PC-3 (cell line): Measurements from ENCODE around the gene UPK1A. TPM values are rescaled to one million over a fixed set of nuclear protein-coding genes. Genes with fewer than 3 reads are reported as not detected.

Experiments
- ATAC-seq: fragments of 200-7000 bp; cut with Tn5 transposase; 2 replicates; pipeline ENCODE4 v1.9.1; 2020; ENCODE audit warnings: mild to moderate bottlenecking, moderate library complexity
- BruUV-seq: library from RNA; stranded (reverse); fragments of 400-500 nt; replicated peaks from 2 replicates; lab custom pipeline; 2021; lab: Mats Ljungman, UMichigan
- CTCF ChIA-PET: fragments of 300-600 bp; sonication (Branson Sonifier 250); formaldehyde crosslinking; loops from one replicate; lab custom pipeline; 2022; ENCODE audit warnings: antibody characterized with exemption; lab: Charles Lee
- POLR2A ChIA-PET: fragments of 300-600 bp; sonication (Branson Sonifier 250); formaldehyde crosslinking; loops from one replicate; lab custom pipeline; 2022; ENCODE audit warnings: antibody characterized with exemption; ENCODE audit not compliant: unreplicated experiment; lab: Charles Lee
- DNase-seq: peaks from one replicate; pipeline ENCODE4 v3.0.0-alpha.2; 2015
- H2AFZ ChIP-seq: fragments of 300-600 bp; sonication (generic); 2 replicates; pipeline ENCODE4 v1.6.0; 2016; ENCODE audit warnings: antibody characterized with exemption, low read length
- H3F3A ChIP-seq: fragments of 300-600 bp; sonication (generic); one replicate; pipeline ENCODE4 v1.6.0; 2017; ENCODE audit warnings: antibody characterized with exemption, low read length, control low read depth, mild to moderate bottlenecking; ENCODE audit not compliant: unreplicated experiment
- H3K27ac ChIP-seq: fragments of 300-600 bp; sonication (generic); 2 replicates; pipeline ENCODE4 v1.5.1; 2016; ENCODE audit warnings: mild to moderate bottlenecking, low read length
- H3K27me3 ChIP-seq: fragments of 300-600 bp; sonication (generic); 2 replicates; pipeline ENCODE4 v1.6.1; 2016; ENCODE audit warnings: low read length, mixed read lengths
- H3K36me3 ChIP-seq: fragments of 300-600 bp; sonication (generic); 2 replicates; pipeline ENCODE4 v1.6.1; 2016; ENCODE audit warnings: low read depth, mixed run types, low read length, mixed read lengths
- H3K4me1 ChIP-seq: fragments of 300-600 bp; sonication (generic); 2 replicates; pipeline ENCODE4 v1.5.1; 2016; ENCODE audit warnings: low read length; ENCODE audit not compliant: insufficient read depth
- H3K4me2 ChIP-seq: fragments of 300-600 bp; sonication (generic); 2 replicates; pipeline ENCODE4 v1.6.0; 2016; ENCODE audit warnings: low read length
- H3K4me3 ChIP-seq: fragments of 300-600 bp; sonication (generic); 2 replicates; pipeline ENCODE4 v1.5.1; 2016; ENCODE audit warnings: mild to moderate bottlenecking, low read length, mixed read lengths
- H3K79me2 ChIP-seq: fragments of 300-600 bp; sonication (generic); 2 replicates; pipeline ENCODE4 v1.6.1; 2017; ENCODE audit warnings: low read length, mixed read lengths
- H3K9ac ChIP-seq: fragments of 300-600 bp; sonication (generic); 2 replicates; pipeline ENCODE4 v1.6.0; 2016; ENCODE audit warnings: mild to moderate bottlenecking, low read length
- H3K9me2 ChIP-seq: fragments of 300-600 bp; sonication (generic); replicated peaks from 2 replicates; pipeline ENCODE4 v1.6.1; 2016; ENCODE audit warnings: mixed run types, low read length, mixed read lengths
- H3K9me3 ChIP-seq: fragments of 300-600 bp; sonication (generic); 2 replicates; pipeline ENCODE4 v1.6.1; 2016; ENCODE audit warnings: low read length, mixed read lengths
- H4K20me1 ChIP-seq: fragments of 300-600 bp; sonication (generic); 2 replicates; pipeline ENCODE4 v1.6.1; 2016; ENCODE audit warnings: low read length, mixed read lengths
- CTCF ChIP-seq: fragments of 300-600 bp; sonication (generic); conservative IDR thresholded peaks from 2 replicates; pipeline ENCODE4 v1.5.1; 2017; ENCODE audit warnings: antibody characterized with exemption, low read depth, mild to moderate bottlenecking, low read length
- EZH2 ChIP-seq: fragments of 300-600 bp; sonication (generic); IDR thresholded peaks from one replicate; pipeline ENCODE4 v1.6.1; 2017; ENCODE audit warnings: antibody characterized with exemption, mild to moderate bottlenecking, low read length; ENCODE audit not compliant: unreplicated experiment
- EZH2phosphoT487 ChIP-seq: fragments of 300-600 bp; sonication (generic); IDR thresholded peaks from 2 replicates; pipeline ENCODE4 v1.6.1; 2018; ENCODE audit warnings: mild to moderate bottlenecking, antibody characterized with exemption, low read length, borderline replicate concordance
- intact Hi-C: fragments of 100-400 bp; cut with micrococcal nuclease; formaldehyde crosslinking; loops from 2 replicates; pipeline ENCODE4 v1.9.0; 2023
- total RNA-seq: library from RNA; depleted of rRNA; stranded (reverse); fragments of >200 nt; gene quantifications from 2 replicates; pipeline ENCODE4 v1.2.3, GENCODE V29; 2014

Gene UPK1A
- total RNA-seq, 1 experiment from 2014 or later, result not detected

- no peaks in the 10 kb centered on the region for H3K36me3 ChIP-seq
- ChIA-PET CTCF (no interaction called here), POLR2A (no interaction called here)
Observed at GRCh38 chr19:35619290-35619923, 46.9 kb upstream of the UPK1A start.

GRCh38 chr19:35620001-35620400 is 46.3 kb upstream of the UPK1A start:
- Histone ChIP-seq H3K79me2 (no peaks in the 10 kb centered on the region), H3K9me2 (no peaks in the 10 kb centered on the region), H4K20me1 (no peaks in the 10 kb centered on the region), H3K4me3 (no peak overlapping the region), H3K9me3 (no peaks in the 10 kb centered on the region), H3K27ac (no peak overlapping the region), H3K36me3 (no peaks in the 10 kb centered on the region), H3F3A (no peaks in the 10 kb centered on the region), H3K27me3 (no peaks in the 10 kb centered on the region), H3K4me1 (no peaks in the 10 kb centered on the region), H2AFZ (no peak overlapping the region), H3K4me2 (no peak overlapping the region), H3K9ac (no peak overlapping the region)
- ChIA-PET CTCF (no interaction called here), POLR2A (no interaction called here)
- DNase-seq (no peak), ATAC-seq (no peak)
- intact Hi-C loops, result no loop called here
- TF ChIP-seq EZH2phosphoT487 (no peak), EZH2 (no peak), CTCF (no peak)
- BruUV-seq, result no TSS peak

More at GRCh38 chr19:35619290-35619923, 46.9 kb upstream of the UPK1A start:
- no peak overlapping the region for H3K9ac ChIP-seq
- H3K9me3 ChIP-seq, result no peaks in the 10 kb centered on the region
- no peaks in the 10 kb centered on the region for H4K20me1 ChIP-seq
- no peaks in the 10 kb centered on the region for H3K9me2 ChIP-seq
- no peaks in the 10 kb centered on the region for H3K4me1 ChIP-seq
- intact Hi-C loops, result no loop called here
- no peaks in the 10 kb centered on the region for H3K79me2 ChIP-seq
- no peaks in the 10 kb centered on the region for H3K27me3 ChIP-seq
- BruUV-seq, result no TSS peak
- no peak overlapping the region for H2AFZ ChIP-seq
- no peak overlapping the region for H3K4me3 ChIP-seq
- DNase-seq, result no peak
- no peaks in the 10 kb centered on the region for H3F3A ChIP-seq
- ATAC-seq, result no peak
- TF ChIP-seq EZH2, result no peak
- no peak for TF ChIP-seq EZH2phosphoT487
- no peak for TF ChIP-seq CTCF
- no peak overlapping the region for H3K27ac ChIP-seq
- H3K4me2 ChIP-seq, result no peak overlapping the region

GRCh38 chr19:35621708-35622107 is 44.6 kb upstream of the UPK1A start:
- Histone ChIP-seq H3K27ac (no peak overlapping the region), H2AFZ (no peak overlapping the region), H3F3A (no peaks in the 10 kb centered on the region), H3K4me3 (no peak overlapping the region), H3K36me3 (no peaks in the 10 kb centered on the region), H3K9me2 (no peaks in the 10 kb centered on the region), H3K27me3 (no peaks in the 10 kb centered on the region), H3K4me1 (no peaks in the 10 kb centered on the region), H4K20me1 (no peaks in the 10 kb centered on the region), H3K9ac (no peak overlapping the region), H3K9me3 (no peaks in the 10 kb centered on the region), H3K79me2 (no peaks in the 10 kb centered on the region), H3K4me2 (no peak overlapping the region)
- DNase-seq (no peak), ATAC-seq (no peak)
- ChIA-PET POLR2A (no interaction called here), CTCF (no interaction called here)
- no TSS peak for BruUV-seq
- intact Hi-C loops, result no loop called here
- TF ChIP-seq EZH2phosphoT487 (no peak), EZH2 (no peak), CTCF (no peak)
